GM18907 (cell line): ENCODE measurements around the gene RCAN2.
A peak's percentile ranks its signal among the peaks of the same experiment; 100 is the strongest.
"Not testable (repeated sequence)": the region's sequence is repeated elsewhere in the genome, so short reads cannot be mapped to it uniquely, and the experiment has no call there.

Experiments
- ATAC-seq: cut with Tn5 transposase; IDR thresholded peaks from one replicate; pipeline ENCODE4 v1.9.1; 2021; ENCODE audit warnings: mild to moderate bottlenecking, moderate library complexity; ENCODE audit not compliant: unreplicated experiment

The RCAN2 gene

DNA sequence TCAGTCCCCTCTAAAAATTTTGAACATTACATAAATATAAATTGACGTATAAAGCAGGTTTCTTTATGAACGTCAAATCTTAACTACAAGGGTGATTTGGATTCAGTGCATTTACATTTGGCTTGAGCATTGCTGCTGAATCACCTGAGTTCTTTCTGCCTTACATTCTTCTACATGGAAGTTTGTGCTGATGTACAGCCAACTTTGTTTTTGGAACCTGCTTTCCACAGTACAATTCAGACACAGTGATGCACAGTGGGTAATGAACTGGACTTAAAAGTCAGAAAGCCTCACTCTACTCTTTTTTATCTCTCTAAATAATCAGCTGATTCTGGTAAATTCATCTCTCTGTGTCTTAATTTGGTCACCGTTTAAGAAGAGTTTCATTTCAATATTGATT is 47.6 kb downstream of the RCAN2 start:
- ATAC-seq, result no peak

DNA sequence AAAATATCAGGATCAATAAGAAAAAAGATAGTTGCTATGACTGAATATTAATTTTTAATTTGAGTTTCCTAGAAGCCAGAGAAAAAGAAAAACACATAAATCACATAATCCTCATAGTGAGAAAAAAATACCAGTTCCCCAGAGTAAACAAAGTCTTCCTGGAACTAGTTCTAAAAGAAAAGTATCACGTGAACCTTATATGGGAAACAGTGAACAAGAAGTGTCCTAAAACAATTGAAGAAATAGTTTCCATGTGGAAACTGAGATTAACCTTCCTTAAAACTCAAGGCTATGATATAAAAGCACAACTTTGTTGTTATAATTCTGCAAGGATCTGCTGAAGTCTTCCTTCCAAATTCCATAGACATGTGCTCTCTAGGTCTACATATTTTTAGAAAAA is 50.6 kb downstream of the RCAN2 start:
- ATAC-seq, result no peak

- ATAC-seq, result no peak
Measured at GRCh38 chr6:46440141-46440540, 51.1 kb downstream of the RCAN2 start.

DNA sequence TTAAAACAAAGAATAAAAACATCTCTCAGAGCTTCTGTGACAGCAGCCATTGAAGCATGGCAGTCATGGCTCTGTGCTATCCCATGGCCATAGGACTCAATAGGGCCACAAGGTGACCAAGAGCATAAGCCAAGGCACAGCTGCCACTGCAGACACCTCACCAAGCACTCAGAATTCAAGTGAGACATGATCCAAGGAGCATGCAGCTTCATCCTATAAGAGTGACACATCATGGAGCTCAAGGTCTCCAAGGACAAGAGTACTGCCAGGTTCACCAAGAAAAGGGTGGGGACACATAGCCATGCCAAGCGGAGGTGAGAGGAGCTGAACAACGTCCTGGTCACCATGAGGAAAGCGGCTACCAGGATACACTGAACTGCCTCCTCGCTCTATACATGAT is 53.0 kb downstream of the RCAN2 start:
- ATAC-seq, result no peak

DNA sequence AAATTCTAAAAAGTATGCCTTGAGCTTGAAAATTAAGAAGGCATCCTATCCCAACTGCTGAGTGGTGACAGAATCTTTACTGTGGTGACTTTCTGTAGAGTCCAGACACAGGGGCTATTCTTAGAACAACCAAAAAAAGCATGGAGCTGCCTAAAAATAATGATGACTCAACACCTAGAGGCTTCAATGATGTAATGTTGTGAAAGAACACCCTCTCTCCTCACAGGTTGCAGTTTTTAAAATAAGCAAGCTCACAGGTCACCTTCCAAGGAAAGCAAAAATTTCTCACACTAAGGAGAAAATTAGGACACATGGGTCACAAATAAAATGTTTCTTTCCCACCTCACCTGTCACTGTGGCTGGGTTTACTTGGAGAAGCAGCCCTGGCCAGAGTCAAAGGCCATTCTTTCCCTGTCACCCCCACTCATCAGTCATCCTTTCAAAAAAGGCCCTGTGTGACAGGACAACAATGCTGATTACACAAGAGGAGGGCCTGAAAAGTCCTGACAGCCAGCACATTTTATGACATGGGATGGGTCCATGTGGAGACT is 53.5 kb downstream of the RCAN2 start:
- ATAC-seq, result no peak

GRCh38 chr6:46422619-46423018 is 68.6 kb downstream of the RCAN2 start:
- no peak for ATAC-seq

DNA sequence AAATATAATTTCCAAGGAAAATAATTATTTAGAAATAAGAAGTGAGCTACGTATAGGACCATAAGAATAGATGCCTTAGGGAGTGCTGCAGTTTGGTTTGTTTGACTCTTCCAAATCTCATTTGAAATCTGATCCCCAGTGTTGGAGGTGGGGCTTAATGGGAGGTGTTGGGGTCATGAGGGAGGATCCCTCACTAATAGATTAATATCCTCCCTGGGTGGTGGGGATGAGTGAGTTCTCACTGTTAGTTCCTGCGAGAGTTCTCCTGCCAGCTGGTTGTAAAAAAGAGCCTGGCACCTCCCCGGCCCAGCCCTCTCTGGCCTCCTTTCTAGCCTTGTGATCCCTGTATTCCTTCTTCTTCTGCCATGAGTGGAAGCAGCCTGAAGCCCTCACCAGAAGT is 69.3 kb downstream of the RCAN2 start:
- no peak for ATAC-seq

- no peak for ATAC-seq
Measured at GRCh38 chr6:46420921-46421638, 70.2 kb downstream of the RCAN2 start.

DNA sequence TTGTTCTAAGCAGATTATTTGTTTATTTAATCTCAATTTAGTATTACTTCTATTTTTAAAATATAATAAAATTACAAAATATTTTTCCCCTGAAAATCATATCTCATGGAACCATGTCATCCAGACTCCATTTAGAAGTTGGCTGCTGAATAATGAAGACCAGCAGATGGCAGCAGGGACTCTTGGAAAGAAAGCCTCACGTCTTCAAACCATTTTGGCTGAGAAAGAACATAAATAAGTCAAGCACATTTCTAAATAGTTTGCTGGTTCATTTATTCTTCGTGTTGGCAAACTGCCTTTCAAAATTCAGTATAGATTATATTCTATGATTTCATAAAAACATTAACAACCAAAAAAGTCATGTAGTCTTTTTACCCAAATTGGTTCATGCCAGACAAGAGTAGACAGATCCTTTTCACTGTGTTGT is 71.7 kb downstream of the RCAN2 start:
- peak; percentile 46 for ATAC-seq

DNA sequence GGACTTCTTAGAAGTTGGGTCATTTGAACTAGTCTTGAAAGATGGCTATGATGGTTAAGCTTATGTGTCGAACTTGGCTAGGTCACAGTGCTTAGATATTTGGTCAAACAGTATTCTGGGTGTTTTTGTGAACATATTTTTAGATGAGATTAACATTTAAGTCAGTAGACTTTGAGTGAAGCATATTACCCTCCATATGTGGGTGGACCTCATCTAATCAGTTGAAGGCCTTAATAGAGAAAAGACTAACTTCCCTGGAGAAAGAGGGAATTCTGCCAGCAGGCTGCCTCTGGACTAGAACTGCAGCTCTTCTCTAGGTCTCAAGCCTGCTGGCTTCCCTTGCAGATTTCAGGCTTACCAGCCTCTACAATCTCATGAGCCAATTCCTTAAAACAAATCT is 76.9 kb downstream of the RCAN2 start:
- no peak for ATAC-seq

GRCh38 chr6:46412662-46413061 is 78.6 kb downstream of the RCAN2 start:
- ATAC-seq, result no peak

GRCh38 chr6:46411456-46412197 is 79.6 kb downstream of the RCAN2 start:
- ATAC-seq, result no peak

DNA sequence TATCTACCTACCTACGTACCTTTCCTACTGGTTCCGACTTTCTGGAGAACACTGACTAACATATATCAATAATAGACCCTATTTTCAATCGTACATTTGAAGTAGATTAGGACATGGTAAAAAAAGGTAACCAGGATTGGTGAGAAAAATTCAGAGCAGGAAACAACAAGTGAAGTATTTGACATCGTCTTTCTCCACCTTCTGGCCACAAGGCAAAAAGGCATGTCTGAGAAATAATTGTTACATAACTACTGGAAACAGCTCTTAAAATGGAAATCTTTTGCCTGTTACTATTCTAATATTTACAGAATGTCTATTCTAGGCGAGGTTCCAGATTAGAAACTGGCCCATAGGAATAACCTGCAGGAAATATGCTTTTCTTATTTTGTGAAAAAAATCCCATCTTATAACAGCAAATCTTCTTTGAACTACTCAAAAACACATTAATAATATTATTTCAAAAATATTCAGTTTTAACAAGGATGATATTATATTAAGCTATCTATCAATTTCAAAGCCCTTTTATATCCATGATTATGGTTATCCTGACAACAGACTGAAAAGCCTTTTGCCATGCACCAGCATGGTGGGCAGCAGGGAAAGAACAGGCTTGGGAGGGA is 80.8 kb downstream of the RCAN2 start:
- no peak for ATAC-seq

DNA sequence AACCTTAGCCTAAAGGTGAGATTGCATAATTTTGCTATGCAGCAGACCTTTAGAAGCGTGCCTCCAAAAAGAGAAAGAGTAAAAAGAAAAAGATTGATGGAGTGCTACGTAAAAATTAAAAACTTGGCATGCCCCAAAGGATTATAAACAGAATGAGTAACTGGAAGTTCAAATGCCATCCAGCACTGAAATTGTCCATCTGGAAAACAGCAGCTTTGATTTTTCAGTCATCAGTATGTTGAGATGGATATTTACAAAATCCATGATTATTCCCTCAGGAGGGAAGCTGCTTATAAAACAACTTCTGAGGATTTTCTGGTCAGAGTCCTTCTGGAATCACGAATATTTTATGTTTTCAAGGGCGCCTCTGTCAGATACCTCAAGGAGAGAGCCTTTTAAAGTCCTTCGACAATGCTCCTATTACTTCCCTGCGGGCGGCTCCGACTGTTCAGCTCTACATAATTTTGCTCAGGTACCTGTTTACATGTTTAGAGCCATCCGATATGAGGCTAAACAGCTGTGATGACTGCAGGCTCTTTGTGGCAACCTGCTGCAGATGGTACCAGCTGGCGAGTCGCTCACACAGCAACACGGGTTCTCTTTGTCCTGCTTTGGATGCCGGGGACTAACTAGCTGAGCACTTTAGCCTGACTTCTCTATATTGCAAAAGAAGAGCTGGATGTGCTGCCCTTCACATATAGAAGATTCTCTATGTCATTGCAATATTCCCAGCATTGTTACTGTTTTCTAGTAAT is 83.3 kb downstream of the RCAN2 start:
- no peak for ATAC-seq

- no peak for ATAC-seq
Measured at GRCh38 chr6:46407246-46407645, 84.0 kb downstream of the RCAN2 start.

DNA sequence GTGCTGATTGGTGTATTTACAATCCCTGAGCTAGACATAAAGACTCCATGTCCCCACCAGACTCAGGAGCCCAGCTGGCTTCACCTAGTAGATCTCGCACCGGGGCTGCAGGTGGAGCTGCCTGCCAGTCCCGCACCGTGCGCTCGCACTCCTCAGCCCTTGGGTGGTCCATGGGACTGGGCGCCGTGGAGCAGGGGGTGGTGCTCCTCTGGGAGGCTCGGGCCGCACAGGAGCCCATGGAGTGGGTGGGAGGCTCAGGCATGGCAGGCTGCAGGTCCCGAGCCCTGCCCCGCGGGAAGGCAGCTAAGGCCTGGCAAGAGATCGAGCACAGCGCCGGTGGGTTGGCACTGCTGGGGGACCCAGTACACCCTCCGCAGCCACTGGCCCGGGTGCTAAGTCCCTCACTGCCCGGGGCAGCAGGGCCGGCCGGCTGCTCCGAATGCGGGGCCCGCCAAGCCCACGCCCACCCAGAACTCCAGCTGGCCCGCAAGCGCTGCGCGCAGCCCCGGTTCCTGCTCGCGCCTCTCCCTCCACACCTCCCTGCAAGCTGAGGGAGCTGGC is 85.5 kb downstream of the RCAN2 start:
- ATAC-seq, result not testable (repeated sequence)

- ATAC-seq, result no peak
Measured at GRCh38 chr6:46400898-46401297, 90.4 kb downstream of the RCAN2 start.

GRCh38 chr6:46395530-46395929 is 95.7 kb downstream of the RCAN2 start:
- ATAC-seq, result no peak

DNA sequence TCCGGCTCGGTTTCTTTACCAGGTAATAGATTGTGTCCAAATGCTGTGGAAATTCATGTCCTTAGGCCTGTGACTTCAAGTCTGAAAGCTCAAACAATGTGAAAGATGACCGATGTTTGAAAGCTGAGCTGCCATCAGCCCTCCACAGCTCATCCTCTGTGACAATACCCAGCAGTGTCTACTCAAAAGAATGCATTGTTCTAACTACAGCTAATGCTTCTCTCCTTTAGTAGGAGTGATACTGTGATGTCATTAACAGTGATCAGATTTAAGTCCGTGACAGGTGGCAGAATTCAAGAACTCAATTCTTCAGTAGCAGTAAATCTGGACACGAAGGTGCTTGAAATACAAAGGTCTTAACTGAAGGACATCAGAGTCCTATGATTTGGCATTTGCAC is 97.3 kb downstream of the RCAN2 start:
- ATAC-seq, result no peak

DNA sequence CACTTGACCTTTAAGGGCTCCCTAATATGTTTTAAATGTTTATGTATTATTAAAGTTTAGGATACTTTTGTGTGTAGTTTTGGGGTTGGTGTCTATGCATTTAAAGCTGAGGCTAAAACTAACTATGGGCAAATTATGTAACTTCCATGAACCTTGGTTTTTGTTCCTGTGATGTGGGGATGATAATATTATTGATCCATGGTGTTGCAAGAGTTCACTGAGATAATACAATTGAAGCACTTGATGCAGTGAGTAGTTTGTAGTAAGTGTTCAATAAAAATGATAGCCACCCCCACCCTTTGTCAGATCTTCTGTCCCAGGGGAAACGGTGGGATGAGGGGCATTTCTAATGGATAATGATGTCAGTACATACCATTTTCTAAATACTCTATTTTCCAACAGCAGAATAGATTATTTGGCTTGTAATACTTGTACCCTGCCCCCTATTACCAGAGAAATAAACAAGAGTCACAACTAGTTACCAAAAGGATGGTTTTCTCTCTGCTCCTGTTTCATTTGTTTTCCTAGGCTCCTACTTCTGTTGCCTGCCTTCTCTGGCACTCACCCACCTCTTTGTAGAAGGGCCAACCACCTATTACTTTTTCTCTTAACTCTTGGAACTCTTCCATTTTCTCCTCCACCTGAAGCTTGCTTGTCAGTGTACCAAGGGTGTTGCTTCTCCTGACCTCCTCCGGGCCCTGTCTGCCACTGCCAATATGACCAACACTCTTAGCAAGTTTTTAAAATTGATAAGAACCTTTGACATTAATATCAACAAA is 97.9 kb downstream of the RCAN2 start:
- no peak for ATAC-seq
